Upper lobe of left lung (tissue), 4 donors: ENCODE data around the gene CFTR.

Experiments
- POLR2A ChIP-seq, 4 donors: fragments of 450-650 bp; IDR thresholded peaks; one replicate each; pipeline ENCODE4 v1.5.1; 2016 to 2017; ENCODE audit warnings: antibody characterized with exemption in 4 of 4, mild to moderate bottlenecking in 2 of 4
- POLR2AphosphoS5 ChIP-seq, 2 donors: sonication (generic); formaldehyde crosslinking; IDR thresholded peaks; one replicate each; pipeline ENCODE4 v1.5.1; 2017; ENCODE audit warnings: antibody characterized with exemption in 2 of 2

- TF ChIP-seq POLR2A (IDR thresholded peaks at IDR 0.05) (no peak), POLR2AphosphoS5 (IDR thresholded peaks at IDR 0.05) (no peak)
Measured at GRCh38 chr7:117704063-117704462, 224.2 kb downstream of the CFTR start.
